IPS-15b (cell line): ENCODE data around the gene WDR70.
"Not testable (repeated sequence)": the region's sequence is repeated elsewhere in the genome, so short reads cannot be mapped to it uniquely, and the experiment has no call there.

Experiments
- H3K27me3 ChIP-seq: one replicate; pipeline ENCODE4 v1.6.1; 2013; ENCODE audit warnings: low read length; ENCODE audit not compliant: control insufficient read depth, insufficient read depth
- H3K36me3 ChIP-seq: one replicate; pipeline ENCODE4 v1.6.1; 2013; ENCODE audit warnings: low read length; ENCODE audit not compliant: control insufficient read depth, insufficient read depth
- H3K4me1 ChIP-seq: one replicate; pipeline ENCODE4 v1.6.1; 2013; ENCODE audit warnings: mild to moderate bottlenecking, low read length; ENCODE audit not compliant: control insufficient read depth, insufficient read depth
- H3K4me3 ChIP-seq: one replicate; pipeline ENCODE4 v1.5.1; 2013; ENCODE audit warnings: low read depth, low read length
- H3K9ac ChIP-seq: one replicate; pipeline ENCODE4 v1.6.1; 2013; ENCODE audit warnings: low read depth, mild to moderate bottlenecking, low read length
- H3K9me3 ChIP-seq: one replicate; pipeline ENCODE4 v1.6.1; 2013; ENCODE audit warnings: mild to moderate bottlenecking, low read length; ENCODE audit not compliant: control insufficient read depth, insufficient read depth

The WDR70 gene

GRCh38 chr5:37777432-37778130 lies 398.5 kb downstream of the WDR70 start:
- Histone ChIP-seq H3K36me3 (peaks cover 2% of the 10 kb centered on the region), H3K9me3 (no peaks in the 10 kb centered on the region), H3K27me3 (no peaks in the 10 kb centered on the region), H3K4me3 (no peak overlapping the region), H3K4me1 (no peaks in the 10 kb centered on the region), H3K9ac (no peak overlapping the region)

- H3K4me1 ChIP-seq, H3K4me3 ChIP-seq, H3K36me3 ChIP-seq, H3K27me3 ChIP-seq, H3K9me3 ChIP-seq, H3K9ac ChIP-seq: not testable (repeated sequence)
These were observed 402.3 kb downstream of the WDR70 start for GRCh38 chr5:37781409-37781808.

GRCh38 chr5:37786416-37786815 lies 407.3 kb downstream of the WDR70 start:
- Histone ChIP-seq H3K4me3 (no peak overlapping the region), H3K27me3 (no peaks in the 10 kb centered on the region), H3K36me3 (no peaks in the 10 kb centered on the region), H3K9ac (no peak overlapping the region), H3K9me3 (no peaks in the 10 kb centered on the region), H3K4me1 (peaks cover 9% of the 10 kb centered on the region)

- no peaks in the 10 kb centered on the region for H3K9me3 ChIP-seq
- H3K9ac ChIP-seq: no peak overlapping the region
- H3K27me3 ChIP-seq: no peaks in the 10 kb centered on the region
- H3K36me3 ChIP-seq: no peaks in the 10 kb centered on the region
- no peak overlapping the region for H3K4me3 ChIP-seq
- peaks cover 9% of the 10 kb centered on the region for H3K4me1 ChIP-seq
These were observed 407.9 kb downstream of the WDR70 start for GRCh38 chr5:37786862-37787519.

GRCh38 chr5:37787742-37788141 lies 408.6 kb downstream of the WDR70 start:
- H3K36me3 ChIP-seq: no peaks in the 10 kb centered on the region
- no peak overlapping the region for H3K4me3 ChIP-seq
- H3K9me3 ChIP-seq: no peaks in the 10 kb centered on the region
- H3K9ac ChIP-seq: no peak overlapping the region
- H3K27me3 ChIP-seq: no peaks in the 10 kb centered on the region
- peaks cover 9% of the 10 kb centered on the region for H3K4me1 ChIP-seq

GRCh38 chr5:37789991-37790390 lies 410.9 kb downstream of the WDR70 start:
- Histone ChIP-seq H3K9me3 (no peaks in the 10 kb centered on the region), H3K27me3 (no peaks in the 10 kb centered on the region), H3K4me3 (no peak overlapping the region), H3K36me3 (no peaks in the 10 kb centered on the region), H3K4me1 (peaks cover 9% of the 10 kb centered on the region), H3K9ac (no peak overlapping the region)

- H3K4me1 ChIP-seq: peaks cover 6% of the 10 kb centered on the region
- H3K9me3 ChIP-seq: no peaks in the 10 kb centered on the region
- no peaks in the 10 kb centered on the region for H3K27me3 ChIP-seq
These were observed 412.2 kb downstream of the WDR70 start for GRCh38 chr5:37791321-37791720.

GRCh38 chr5:37792975-37793631 lies 414.0 kb downstream of the WDR70 start:
- H3K27me3 ChIP-seq: no peaks in the 10 kb centered on the region
- H3K9ac ChIP-seq: no peak overlapping the region
- H3K4me3 ChIP-seq: no peak overlapping the region
- H3K36me3 ChIP-seq: no peaks in the 10 kb centered on the region
- H3K4me1 ChIP-seq: no peaks in the 10 kb centered on the region
- no peaks in the 10 kb centered on the region for H3K9me3 ChIP-seq

More at GRCh38 chr5:37791321-37791720, 412.2 kb downstream of the WDR70 start:
- Histone ChIP-seq H3K4me3 (no peak overlapping the region), H3K9ac (no peak overlapping the region), H3K36me3 (no peaks in the 10 kb centered on the region)

- not testable (repeated sequence) for H3K9ac ChIP-seq, H3K9me3 ChIP-seq, H3K4me1 ChIP-seq, H3K27me3 ChIP-seq, H3K36me3 ChIP-seq, H3K4me3 ChIP-seq
These were observed 416.2 kb downstream of the WDR70 start for GRCh38 chr5:37795292-37795691.

GRCh38 chr5:37796435-37796834 lies 417.3 kb downstream of the WDR70 start:
- not testable (repeated sequence) for H3K27me3 ChIP-seq

GRCh38 chr5:37799865-37800421 lies 420.8 kb downstream of the WDR70 start:
- Histone ChIP-seq H3K9ac (no peak overlapping the region), H3K4me1 (no peaks in the 10 kb centered on the region), H3K27me3 (no peaks in the 10 kb centered on the region), H3K4me3 (no peak overlapping the region), H3K36me3 (no peaks in the 10 kb centered on the region), H3K9me3 (no peaks in the 10 kb centered on the region)

More at GRCh38 chr5:37796435-37796834, 417.3 kb downstream of the WDR70 start:
- not testable (repeated sequence) for H3K9me3 ChIP-seq, H3K9ac ChIP-seq, H3K36me3 ChIP-seq, H3K4me3 ChIP-seq, H3K4me1 ChIP-seq

- H3K36me3 ChIP-seq: no peaks in the 10 kb centered on the region
- no peak overlapping the region for H3K4me3 ChIP-seq
- H3K9me3 ChIP-seq: no peaks in the 10 kb centered on the region
- no peaks in the 10 kb centered on the region for H3K4me1 ChIP-seq
- no peak overlapping the region for H3K9ac ChIP-seq
- no peaks in the 10 kb centered on the region for H3K27me3 ChIP-seq
These were observed 422.4 kb downstream of the WDR70 start for GRCh38 chr5:37801521-37801920.
